ENCODE data around the gene DROSHA.
"Not testable (repeated sequence)": the region's sequence is repeated elsewhere in the genome, so short reads cannot be mapped to it uniquely, and the experiment has no call there.

DROSHA gene

GRCh38 chr5:31416547-31416946 lies 115.3 kb downstream of the DROSHA start:
- DNase-seq (ENCODE audit: low read depth in 3 of 3), result no peak

GRCh38 chr5:31415960-31416359 lies 115.9 kb downstream of the DROSHA start:
- DNase-seq (ENCODE audit: low read depth in 3 of 3), result no peak

- DNase-seq (ENCODE audit: low read depth in 3 of 3), result no peak
Measured at GRCh38 chr5:31415009-31415923, 116.6 kb downstream of the DROSHA start.

- no peak for DNase-seq (ENCODE audit: low read depth in 3 of 3)
Measured at GRCh38 chr5:31413030-31413812, 118.7 kb downstream of the DROSHA start.

GRCh38 chr5:31412324-31412723 lies 119.6 kb downstream of the DROSHA start:
- no peak for DNase-seq (ENCODE audit: low read depth in 3 of 3)

- no peak for DNase-seq (ENCODE audit: low read depth in 3 of 3)
Measured at GRCh38 chr5:31410089-31410488, 121.8 kb downstream of the DROSHA start.

GRCh38 chr5:31408814-31409213 lies 123.1 kb downstream of the DROSHA start:
- DNase-seq (ENCODE audit: low read depth in 3 of 3), result no peak

- DNase-seq (ENCODE audit: low read depth in 3 of 3), result no peak
Measured at GRCh38 chr5:31407921-31408693, 123.8 kb downstream of the DROSHA start.

GRCh38 chr5:31404325-31404724 lies 127.6 kb downstream of the DROSHA start:
- DNase-seq (ENCODE audit: low read depth in 3 of 3), result no peak

- no peak for DNase-seq (ENCODE audit: low read depth in 3 of 3)
Measured at GRCh38 chr5:31401691-31402090, 130.2 kb downstream of the DROSHA start.

GRCh38 chr5:31397926-31398557 lies 133.9 kb downstream of the DROSHA start:
- DNase-seq (ENCODE audit: low read depth in 3 of 3), result no peak

GRCh38 chr5:31396611-31397295 lies 135.1 kb downstream of the DROSHA start:
- no peak for DNase-seq (ENCODE audit: low read depth in 3 of 3)

GRCh38 chr5:31395450-31396045 lies 136.3 kb downstream of the DROSHA start:
- not testable (repeated sequence) for DNase-seq (ENCODE audit: low read depth in 3 of 3)

GRCh38 chr5:31393126-31393525 lies 138.8 kb downstream of the DROSHA start:
- DNase-seq (ENCODE audit: low read depth in 3 of 3), result no peak

- DNase-seq (ENCODE audit: low read depth in 3 of 3), result no peak
Measured at GRCh38 chr5:31392061-31392460, 139.8 kb downstream of the DROSHA start.

GRCh38 chr5:31390256-31390655 lies 141.6 kb downstream of the DROSHA start:
- no peak for DNase-seq (ENCODE audit: low read depth in 3 of 3)

- no peak for DNase-seq (ENCODE audit: low read depth in 3 of 3)
Measured at GRCh38 chr5:31385774-31386537, 145.9 kb downstream of the DROSHA start.

GRCh38 chr5:31383734-31384133 lies 148.2 kb downstream of the DROSHA start:
- no peak for DNase-seq (ENCODE audit: low read depth in 3 of 3)

- no peak for DNase-seq (ENCODE audit: low read depth in 3 of 3)
Measured at GRCh38 chr5:31382051-31382878, 149.6 kb downstream of the DROSHA start.
